Retinal pigment epithelial cell (primary cell): ENCODE measurements around the gene GAB3.
"Not testable (repeated sequence)": the region's sequence is repeated elsewhere in the genome, so short reads cannot be mapped to it uniquely, and the experiment has no call there.

Experiments used
- DNase-seq: peaks from one replicate; pipeline ENCODE4 v3.0.0-alpha.2; 2010; ENCODE audit warnings: low read depth
- H3K4me3 ChIP-seq: 2 replicates; pipeline ENCODE4 v1.5.1; 2011; ENCODE audit warnings: mild to moderate bottlenecking, low read length, control low read depth, moderate library complexity
- TF ChIP-seq, protein P1 (sequence below): conservative IDR thresholded peaks from 2 replicates; pipeline ENCODE4 v1.5.1; 2011; ENCODE audit warnings: low read depth, low read length, control low read depth, inconsistent platforms

The GAB3 gene

DNA sequence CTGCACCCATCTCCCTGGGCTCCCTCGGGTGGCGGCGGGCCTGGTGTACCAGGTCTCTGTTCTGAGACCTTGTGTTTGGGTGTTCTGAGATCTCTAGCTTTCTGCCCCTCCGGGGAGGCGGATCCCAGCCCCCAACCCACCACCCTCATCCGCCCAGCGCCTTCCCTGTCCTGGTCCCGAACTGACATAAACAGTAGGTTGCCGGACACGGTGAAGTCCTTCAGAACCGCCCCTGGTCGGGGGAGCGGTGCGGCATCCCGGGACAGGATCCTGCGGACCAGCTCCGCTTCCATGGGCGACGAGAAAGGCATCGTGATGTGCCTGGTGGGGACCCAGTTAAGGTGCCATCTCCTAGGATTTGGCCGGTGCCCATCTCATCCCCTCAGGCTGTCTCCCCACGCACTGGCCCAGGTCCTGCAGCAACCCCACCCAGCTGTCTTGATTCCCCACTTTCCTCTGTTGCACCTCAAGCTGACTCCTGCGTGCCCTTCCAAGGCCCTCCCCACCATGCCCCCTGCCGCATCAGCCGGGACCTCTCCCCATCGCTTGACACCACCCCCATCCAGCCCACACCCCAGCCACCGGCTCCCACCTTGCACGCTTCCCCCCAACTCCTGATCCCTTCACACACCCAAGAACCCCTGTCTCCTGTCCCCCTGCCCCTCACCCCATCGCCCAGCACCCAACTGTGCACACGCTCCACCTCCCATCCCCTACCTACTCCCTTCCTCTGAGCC lies 98.4 kb downstream of the GAB3 start:
- TF ChIP-seq, protein P1, sequence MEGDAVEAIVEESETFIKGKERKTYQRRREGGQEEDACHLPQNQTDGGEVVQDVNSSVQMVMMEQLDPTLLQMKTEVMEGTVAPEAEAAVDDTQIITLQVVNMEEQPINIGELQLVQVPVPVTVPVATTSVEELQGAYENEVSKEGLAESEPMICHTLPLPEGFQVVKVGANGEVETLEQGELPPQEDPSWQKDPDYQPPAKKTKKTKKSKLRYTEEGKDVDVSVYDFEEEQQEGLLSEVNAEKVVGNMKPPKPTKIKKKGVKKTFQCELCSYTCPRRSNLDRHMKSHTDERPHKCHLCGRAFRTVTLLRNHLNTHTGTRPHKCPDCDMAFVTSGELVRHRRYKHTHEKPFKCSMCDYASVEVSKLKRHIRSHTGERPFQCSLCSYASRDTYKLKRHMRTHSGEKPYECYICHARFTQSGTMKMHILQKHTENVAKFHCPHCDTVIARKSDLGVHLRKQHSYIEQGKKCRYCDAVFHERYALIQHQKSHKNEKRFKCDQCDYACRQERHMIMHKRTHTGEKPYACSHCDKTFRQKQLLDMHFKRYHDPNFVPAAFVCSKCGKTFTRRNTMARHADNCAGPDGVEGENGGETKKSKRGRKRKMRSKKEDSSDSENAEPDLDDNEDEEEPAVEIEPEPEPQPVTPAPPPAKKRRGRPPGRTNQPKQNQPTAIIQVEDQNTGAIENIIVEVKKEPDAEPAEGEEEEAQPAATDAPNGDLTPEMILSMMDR, result no peak
- no peak overlapping the region for H3K4me3 ChIP-seq
- DNase-seq, result no peak

DNA sequence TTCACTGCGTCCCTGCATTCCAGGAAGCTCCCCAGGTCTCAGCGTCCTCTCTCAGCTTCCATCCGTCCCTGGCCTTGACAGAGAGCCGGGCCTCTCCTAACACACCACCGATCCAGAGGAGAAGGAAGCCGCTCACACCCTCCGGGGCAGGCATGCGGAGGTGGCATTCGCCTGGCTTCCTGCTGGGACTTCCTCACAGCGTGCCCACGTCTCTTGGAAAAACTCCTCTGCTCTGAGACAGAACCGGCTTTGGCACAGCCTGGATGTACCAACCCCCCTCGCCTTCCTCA lies 100.7 kb downstream of the GAB3 start:
- DNase-seq, result no peak
- H3K4me3 ChIP-seq, result no peak overlapping the region
- TF ChIP-seq, protein P1, result no peak

DNA sequence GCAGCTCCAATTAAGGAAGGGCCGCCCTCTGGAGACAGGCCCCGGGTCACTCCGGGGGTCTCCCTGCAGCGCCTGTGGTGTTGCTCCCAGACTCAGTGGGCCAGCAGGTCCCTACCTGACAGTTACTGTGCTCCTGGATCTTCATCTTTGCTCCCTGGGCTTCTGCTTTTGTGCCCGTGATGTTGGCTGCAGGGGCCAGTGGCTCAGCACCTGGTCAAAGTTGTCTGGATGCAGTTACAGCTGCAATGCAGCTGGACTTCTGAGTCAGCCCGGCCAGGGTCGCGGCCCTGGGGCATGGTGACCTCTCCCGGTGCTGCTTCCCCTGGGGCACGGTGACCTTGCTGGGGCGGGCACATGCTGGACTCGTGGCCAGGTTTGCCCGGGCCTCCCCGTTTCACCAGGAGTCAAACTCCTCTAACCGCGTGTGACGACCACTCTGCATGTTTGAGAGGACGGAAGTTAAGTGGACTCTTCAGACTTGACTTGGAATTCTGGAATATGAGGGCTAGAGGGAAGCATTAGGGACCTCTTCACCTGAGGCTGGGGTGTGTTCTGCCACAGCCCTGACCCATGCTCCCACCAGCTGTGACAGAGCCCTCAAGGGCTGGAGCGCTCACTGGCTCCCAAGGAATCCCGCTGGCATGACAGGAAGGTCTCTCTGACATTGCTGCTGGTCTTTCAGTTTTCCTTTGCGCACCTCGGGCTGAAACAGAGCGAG lies 101.2 kb downstream of the GAB3 start:
- TF ChIP-seq, protein P1, result no peak
- DNase-seq, result no peak
- no peak overlapping the region for H3K4me3 ChIP-seq

DNA sequence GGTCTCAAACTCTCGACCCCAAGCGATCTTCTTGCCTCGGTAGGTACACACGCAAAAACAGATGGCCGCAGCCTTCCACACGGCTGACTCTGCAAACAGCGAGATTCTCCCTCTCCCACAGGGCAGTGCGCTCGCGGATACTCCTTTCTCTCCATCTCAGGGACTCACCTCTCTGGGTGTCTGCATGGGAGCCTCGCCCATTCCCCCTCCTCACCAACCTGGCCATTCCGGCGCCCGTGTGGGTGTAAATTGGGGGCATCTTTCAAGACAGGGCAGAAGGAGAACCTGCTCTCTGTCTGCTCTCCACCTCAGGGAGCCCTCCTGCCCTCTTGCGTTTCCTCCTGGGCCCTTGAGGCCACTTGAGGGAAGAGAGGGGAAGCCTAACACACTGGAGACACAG lies 101.9 kb downstream of the GAB3 start:
- no peak for DNase-seq
- no peak overlapping the region for H3K4me3 ChIP-seq
- TF ChIP-seq, protein P1, result no peak

DNA sequence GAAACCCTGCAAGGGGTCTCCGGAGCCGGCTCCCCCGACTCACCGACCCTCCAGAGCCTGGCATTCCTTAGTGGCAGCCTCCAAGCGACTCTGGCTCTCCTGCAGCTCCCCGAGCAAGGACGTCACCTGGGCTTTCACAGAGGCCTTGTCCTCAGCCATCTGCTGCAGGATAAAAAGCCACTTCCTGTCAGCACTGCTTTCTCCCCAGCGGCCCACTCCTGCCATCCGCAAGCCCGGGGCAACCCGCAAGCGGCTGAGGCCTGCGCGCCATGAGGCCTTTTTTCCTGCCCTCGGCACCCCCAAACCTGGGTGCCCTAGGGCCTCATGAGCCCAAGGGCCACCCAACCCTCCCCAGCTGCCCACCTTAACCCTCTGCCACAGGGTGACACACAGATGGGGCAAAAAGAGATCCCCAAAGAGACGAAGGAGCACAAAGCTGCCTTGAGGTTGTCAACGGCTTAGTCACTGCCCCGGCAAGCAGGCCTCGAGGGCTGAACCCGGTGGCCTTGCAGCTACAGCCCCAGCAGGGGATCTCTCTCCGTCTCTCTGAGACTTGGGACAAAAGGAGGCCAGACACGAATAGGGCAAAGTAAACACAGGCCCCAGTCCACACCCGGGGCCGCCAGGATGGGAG lies 105.0 kb downstream of the GAB3 start:
- H3K4me3 ChIP-seq, DNase-seq: not testable (repeated sequence)

DNA sequence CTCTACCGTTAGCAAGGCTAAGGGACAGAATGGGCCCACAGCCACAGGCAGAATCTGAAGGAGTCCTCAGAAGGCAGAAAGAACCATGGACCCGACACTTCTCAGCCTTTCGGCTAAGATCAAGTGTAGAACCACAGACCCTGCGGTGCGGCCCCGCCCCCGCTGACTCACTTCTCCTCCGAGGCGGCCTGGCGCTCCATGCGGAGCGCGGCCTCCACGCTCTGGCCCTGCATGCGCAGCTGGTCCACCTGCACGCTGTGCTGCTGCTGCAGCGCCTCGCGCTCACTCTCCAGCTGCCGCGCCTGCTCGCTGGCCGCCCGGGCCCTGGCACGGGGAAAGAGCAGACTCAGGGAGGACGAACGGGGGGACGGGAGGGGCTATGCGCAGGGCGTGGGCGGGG lies 107.2 kb downstream of the GAB3 start:
- H3K4me3 ChIP-seq, DNase-seq: not testable (repeated sequence)

DNA sequence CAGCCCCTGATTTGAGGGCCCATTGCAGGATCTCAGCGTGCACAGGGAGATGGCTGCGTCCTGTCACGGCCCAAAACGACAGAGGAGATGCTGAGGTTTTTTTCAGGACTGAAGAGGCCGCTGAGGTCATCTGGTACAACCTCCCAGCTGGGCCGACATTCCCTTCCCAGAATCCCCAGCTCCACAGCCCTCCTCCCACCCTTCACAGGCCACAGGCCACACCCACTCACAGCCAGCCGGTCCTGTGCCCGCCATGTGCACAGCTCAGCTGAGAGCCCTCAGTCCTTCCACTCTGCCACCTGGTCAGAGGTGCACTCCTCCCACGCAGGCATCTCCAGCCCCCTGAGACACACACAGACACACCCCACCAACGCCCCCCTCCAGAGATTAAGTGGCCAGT lies 109.1 kb downstream of the GAB3 start:
- not testable (repeated sequence) for DNase-seq

DNA sequence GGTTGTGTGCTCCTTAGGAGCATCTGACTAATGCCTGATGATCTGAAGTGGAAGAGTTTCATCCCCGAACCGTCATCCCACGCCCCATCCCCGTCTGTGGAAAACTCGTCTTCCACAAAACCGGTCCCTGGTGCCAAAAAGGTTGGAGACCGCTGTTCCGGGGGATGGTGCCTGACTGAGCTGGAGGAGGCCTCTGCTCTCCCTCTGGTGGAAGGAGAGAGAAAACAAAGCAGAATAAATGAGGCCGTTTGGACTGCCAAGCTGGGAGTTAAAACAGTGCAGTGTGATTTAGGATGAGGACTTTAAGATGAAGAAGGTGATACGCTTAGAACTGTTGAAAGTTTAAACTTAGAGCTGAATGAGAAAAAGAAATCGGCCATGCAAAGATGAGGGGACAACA lies 117.2 kb downstream of the GAB3 start:
- H3K4me3 ChIP-seq, DNase-seq: not testable (repeated sequence)

More for the DNA sequence above, 109.1 kb downstream of the GAB3 start:
- H3K4me3 ChIP-seq, result not testable (repeated sequence)

DNA sequence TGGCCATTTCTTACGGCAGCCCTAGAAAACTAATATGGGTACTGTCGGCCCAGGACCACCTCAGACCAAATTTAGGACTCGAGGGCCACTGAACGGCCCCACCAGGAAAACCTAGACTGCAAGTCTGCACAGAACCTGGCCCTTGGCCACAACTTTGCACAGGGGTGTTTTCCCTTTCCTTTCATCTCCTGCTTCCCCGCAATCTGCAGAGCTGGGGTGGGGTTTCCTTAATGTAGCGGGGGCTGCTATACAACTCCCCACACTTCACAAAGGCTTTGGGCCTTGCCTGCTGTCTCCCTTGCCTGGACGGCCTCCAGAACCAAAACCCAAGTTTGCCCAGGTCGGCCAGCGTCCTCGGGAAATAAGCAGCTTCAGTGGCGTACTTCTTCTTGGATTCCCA lies 119.9 kb downstream of the GAB3 start:
- DNase-seq, H3K4me3 ChIP-seq: not testable (repeated sequence)

DNA sequence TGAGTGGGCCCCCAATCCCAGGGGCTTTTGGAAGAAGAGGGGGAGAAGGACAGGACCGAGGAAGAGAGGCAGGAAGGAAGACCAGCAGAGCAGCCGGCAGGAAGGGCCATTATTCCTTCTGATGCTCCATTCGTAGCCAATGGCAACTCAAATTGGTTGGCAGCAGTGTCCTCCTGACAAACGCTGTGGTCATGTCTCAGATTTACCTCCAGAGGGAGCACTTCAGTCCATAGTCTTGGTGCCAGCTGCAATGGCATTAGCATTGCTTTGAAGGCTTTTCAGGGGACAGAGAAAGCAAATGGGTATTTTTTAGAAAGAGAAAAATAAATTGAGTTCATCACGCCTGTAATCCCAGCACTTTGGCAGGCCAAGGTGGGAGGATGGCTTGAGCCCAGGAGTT lies 121.9 kb downstream of the GAB3 start:
- DNase-seq, H3K4me3 ChIP-seq: not testable (repeated sequence)
